GM04504 (cell line): ENCODE measurements around the gene SUCO.

Experiments
- DNase-seq: peaks from one replicate; pipeline ENCODE4 v3.0.0-alpha.2; 2012; ENCODE audit warnings: low read depth

The SUCO gene

GRCh38 chr1:172647110-172647564 is 114.2 kb downstream of the SUCO start:
- DNase-seq: no peak

DNA sequence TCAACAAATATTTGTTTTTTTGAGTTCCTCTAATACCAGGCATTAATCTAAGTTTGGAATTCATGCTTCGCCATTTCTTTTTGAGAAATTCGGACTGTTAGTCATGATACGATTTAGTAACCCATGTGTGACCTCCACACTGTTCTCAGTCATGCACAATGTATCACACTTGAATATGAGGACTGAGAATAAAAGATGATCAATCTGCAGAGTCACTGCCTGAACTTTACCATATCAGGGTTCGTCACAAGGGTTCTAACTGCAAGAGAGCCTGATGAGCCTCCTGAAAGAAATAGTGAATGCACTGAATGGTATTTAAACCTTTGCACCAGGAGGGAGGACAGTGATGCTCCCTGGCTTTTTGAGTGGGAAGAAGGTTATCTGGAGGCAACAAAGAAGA is 115.0 kb downstream of the SUCO start:
- no peak for DNase-seq

- no peak for DNase-seq
These were observed 117.7 kb downstream of the SUCO start for GRCh38 chr1:172650474-172651193.

GRCh38 chr1:172653015-172653709 is 120.2 kb downstream of the SUCO start:
- no peak for DNase-seq

DNA sequence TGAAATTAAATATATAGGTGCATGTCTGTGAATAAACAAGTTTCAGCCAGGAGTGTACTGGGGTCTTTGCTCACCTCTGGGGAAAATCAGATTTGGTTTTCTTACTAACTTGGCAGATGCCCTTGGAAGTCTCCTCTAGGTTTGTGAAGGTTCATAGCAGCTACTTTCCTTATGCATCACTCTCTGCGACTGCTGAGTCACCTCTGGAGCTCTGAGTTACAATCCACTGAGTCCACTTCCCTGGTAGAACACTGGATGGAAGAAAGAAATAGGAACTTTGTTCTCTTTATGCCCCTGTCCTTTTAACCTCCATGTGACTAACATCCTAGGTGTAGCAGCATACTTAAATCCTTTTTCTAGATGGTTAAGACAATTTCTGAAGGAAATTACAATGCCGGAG is 121.6 kb downstream of the SUCO start:
- DNase-seq: no peak

DNA sequence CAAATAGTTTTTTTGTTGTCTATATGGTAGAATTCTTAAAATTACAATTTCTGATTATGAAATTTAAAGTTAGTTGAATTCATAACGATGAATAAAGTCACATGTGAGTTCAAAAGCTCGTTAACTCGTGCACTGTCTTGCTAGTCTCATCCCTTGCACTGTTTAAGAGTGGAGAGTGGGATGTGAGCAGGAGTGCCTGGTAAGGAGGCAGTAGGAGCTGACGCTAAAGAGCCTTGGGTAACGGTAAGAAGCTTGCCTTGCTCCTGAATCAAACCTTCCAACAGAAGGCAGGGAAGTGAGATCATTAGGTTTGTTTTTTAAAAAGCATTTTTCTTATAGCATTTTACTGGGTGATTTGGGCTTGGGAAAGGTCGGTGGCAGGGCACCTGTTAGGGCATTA is 123.6 kb downstream of the SUCO start:
- no peak for DNase-seq

DNA sequence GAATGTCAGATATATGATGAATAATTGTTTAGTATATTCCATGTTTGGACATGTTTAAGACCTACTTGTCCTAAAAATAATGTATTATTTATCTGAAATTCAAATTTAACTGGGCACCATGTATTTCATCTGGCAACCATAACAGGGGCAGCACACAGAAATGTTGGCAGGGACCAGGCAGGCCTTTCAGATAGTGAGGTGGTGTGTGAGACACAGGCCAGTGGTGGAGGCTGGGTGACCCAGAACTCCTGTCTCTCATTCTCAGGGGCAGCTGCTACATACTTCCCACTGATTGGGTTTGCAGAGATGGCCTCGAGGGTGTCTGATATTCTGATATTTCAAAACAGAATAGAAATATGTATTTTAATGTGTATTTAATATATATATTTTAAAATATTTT is 124.6 kb downstream of the SUCO start:
- DNase-seq: no peak

GRCh38 chr1:172658871-172659453 is 126.0 kb downstream of the SUCO start, which contains the start of gene FASLG:
TSS of gene FASLG (plus strand) at chr1:172659103. CDS start at chr1:172659202, 99 bp downstream.
- no peak for DNase-seq

DNA sequence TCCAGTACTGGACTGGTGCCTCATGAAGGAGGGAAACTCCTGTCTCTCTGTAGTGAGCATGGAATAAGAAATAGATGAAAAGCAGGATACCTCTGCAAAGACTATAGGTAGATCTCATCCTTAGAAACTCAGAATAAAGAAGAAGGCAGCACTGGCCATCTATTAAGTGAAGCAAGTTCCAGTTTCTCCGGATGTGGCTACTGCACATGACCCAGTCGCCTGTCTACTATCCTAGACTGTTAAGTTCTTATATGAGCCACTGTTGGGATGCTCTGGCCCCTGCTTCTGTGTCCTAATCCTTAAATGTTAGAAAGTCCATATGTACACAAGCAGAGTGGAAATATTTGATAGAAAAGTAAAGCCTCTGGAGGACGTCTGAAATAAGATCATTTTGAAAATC is 128.2 kb downstream of the SUCO start:
- no peak for DNase-seq
